Measurements from ENCODE around the gene PRDM7. TPM values are rescaled to one million over a fixed set of nuclear protein-coding genes. Genes with fewer than 3 reads are reported as not detected.

The PRDM7 gene
- total RNA-seq, 2 donors from 2014 or later: not detected

DNA sequence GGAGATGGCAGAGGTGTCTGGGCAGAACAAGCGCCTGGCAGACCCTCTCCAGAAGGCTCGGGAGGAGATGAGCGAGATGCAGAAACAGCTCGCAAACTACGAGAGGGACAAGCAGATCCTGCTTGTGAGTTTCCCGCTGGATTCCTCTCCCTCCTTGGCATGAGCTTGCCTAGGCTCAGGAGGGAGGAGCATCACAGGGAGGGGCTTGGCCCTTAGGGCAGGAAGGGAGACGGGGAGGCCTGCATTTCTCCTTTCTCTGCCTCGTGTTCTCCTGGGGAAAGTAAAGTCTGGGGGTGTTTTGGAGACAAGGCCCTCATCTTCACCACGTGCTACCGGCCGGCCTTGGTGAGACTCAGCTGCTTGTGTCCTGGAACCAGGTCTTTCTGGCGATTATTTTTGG lies 39.9 kb downstream of the PRDM7 start:
- Histone ChIP-seq H3K9ac (ENCODE audit: low read depth in 2 of 2, low read length in 2 of 2) (no peak overlapping the region), H3K4me1 (no peaks in the 10 kb centered on the region), H3K9me3 (no peaks in the 10 kb centered on the region), H3K27me3 (no peaks in the 10 kb centered on the region), H3K4me3 (no peak overlapping the region), H3K36me3 (no peaks in the 10 kb centered on the region), H3K27ac (no peak overlapping the region)
- DNase-seq: no peak
- intact Hi-C loops (cut with DNase I): no loop called here
- TF ChIP-seq, protein P1, sequence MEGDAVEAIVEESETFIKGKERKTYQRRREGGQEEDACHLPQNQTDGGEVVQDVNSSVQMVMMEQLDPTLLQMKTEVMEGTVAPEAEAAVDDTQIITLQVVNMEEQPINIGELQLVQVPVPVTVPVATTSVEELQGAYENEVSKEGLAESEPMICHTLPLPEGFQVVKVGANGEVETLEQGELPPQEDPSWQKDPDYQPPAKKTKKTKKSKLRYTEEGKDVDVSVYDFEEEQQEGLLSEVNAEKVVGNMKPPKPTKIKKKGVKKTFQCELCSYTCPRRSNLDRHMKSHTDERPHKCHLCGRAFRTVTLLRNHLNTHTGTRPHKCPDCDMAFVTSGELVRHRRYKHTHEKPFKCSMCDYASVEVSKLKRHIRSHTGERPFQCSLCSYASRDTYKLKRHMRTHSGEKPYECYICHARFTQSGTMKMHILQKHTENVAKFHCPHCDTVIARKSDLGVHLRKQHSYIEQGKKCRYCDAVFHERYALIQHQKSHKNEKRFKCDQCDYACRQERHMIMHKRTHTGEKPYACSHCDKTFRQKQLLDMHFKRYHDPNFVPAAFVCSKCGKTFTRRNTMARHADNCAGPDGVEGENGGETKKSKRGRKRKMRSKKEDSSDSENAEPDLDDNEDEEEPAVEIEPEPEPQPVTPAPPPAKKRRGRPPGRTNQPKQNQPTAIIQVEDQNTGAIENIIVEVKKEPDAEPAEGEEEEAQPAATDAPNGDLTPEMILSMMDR (IDR thresholded peaks at IDR 0.05): no peak

DNA sequence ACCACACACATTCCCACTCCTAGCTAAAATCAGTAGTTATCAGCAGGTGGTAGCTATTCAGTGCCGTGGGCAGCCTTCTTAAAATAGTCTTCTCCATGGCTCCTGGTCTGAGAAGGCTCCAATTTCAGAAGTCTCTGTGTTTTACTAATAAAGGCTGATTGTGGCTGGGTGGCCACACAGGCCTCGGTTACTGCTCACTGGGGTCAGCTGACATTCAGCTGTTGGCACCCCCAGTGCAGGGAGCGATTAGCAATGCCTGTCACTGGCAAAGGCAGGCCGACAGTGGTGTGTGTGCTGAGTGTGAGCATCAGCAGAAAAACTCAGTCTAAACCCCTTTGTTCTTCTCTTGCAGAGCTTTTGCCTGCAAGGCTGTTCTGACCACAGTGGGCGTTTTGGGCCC lies 41.2 kb downstream of the PRDM7 start:
- H3K9ac ChIP-seq (ENCODE audit: low read depth in 2 of 2, low read length in 2 of 2): no peak overlapping the region
- DNase-seq: no peak
- no peak overlapping the region for H3K27ac ChIP-seq
- no peaks in the 10 kb centered on the region for H3K27me3 ChIP-seq
- no peaks in the 10 kb centered on the region for H3K36me3 ChIP-seq
- TF ChIP-seq, protein P1 (IDR thresholded peaks at IDR 0.05): no peak
- H3K4me1 ChIP-seq: no peaks in the 10 kb centered on the region
- no peaks in the 10 kb centered on the region for H3K9me3 ChIP-seq
- intact Hi-C loops (cut with DNase I): no loop called here
- no peak overlapping the region for H3K4me3 ChIP-seq

DNA sequence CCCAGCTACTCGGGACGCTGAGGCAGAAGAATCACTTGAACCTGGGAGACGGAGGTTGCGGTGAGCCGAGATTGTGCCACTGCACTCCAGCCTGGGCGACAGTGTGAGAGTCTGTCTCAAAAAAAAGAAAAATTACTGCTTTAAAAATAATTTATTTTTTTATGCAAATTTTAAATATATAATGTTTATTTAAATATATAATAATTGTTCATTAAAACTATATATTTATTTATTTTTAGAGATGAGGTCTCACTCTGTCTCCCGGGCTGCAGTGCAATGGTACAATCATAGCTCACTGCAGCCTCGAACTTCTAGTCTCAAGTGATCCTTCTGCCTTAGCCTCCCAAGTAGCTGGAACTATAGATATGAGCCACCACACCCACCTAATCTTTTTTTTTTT lies 42.6 kb downstream of the PRDM7 start:
- no peaks in the 10 kb centered on the region for H3K27me3 ChIP-seq
- H3K9ac ChIP-seq (ENCODE audit: low read depth in 2 of 2, low read length in 2 of 2): no peak overlapping the region
- no peaks in the 10 kb centered on the region for H3K4me1 ChIP-seq
- TF ChIP-seq, protein P1 (IDR thresholded peaks at IDR 0.05): no peak
- intact Hi-C loops (cut with DNase I): no loop called here
- no peak overlapping the region for H3K27ac ChIP-seq
- no peaks in the 10 kb centered on the region for H3K36me3 ChIP-seq
- DNase-seq: no peak
- H3K4me3 ChIP-seq: no peak overlapping the region
- no peaks in the 10 kb centered on the region for H3K9me3 ChIP-seq

DNA sequence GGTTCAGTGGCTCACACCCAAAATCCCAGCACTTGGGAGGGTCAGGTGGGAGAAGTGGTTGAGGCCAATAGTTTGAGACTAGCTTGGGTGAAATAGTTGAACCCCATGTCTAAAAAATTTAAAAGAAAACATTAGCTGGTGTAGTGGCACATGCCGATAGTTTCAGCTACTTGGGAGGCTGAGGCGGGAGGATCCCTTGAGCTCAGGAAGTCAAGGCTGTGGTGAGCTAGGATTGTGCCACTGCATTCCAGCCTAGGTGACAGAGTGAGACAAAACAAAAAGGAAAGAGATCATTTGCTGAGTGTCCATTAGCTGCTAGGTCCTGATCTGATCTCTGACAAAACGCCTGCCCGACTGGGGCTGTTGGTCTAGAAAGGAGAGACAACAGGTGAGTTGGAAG lies 43.7 kb downstream of the PRDM7 start:
- TF ChIP-seq, protein P1 (IDR thresholded peaks at IDR 0.05): no peak
- Histone ChIP-seq H3K9ac (ENCODE audit: low read depth in 2 of 2, low read length in 2 of 2) (no peak overlapping the region), H3K9me3 (no peaks in the 10 kb centered on the region), H3K27me3 (no peaks in the 10 kb centered on the region), H3K36me3 (no peaks in the 10 kb centered on the region), H3K4me3 (no peak overlapping the region), H3K4me1 (no peaks in the 10 kb centered on the region), H3K27ac (no peak overlapping the region)
- intact Hi-C loops (cut with DNase I): no loop called here
- DNase-seq: no peak

DNA sequence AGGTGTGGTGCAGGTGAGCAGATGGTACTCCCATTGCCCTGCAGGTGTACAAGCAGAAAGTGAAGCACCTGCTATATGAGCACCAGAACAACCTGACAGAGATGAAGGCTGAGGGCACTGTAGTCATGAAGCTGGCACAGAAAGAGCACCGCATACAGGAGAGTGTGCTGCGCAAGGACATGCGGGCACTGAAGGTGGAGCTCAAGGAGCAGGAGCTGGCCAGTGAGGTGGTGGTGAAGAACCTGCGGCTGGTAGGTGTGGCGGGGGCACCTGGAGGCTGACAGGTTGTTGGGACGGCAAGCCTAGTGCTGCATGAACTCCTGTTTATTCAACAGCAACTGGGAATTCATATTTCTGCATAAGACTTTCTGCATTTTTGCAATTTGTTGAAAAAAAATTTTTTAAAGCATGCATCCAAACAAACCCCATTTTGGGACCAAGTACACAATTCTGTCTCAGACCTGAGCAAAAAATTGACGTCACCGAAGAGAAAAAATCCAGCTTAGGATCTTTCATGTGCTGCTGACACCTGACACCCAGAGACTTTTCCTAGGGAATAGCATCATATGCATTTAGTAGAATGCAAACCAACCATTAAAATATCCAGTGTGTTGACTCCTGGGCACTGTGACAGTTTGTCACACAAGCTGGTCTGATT lies 44.3 kb downstream of the PRDM7 start:
- Histone ChIP-seq H3K4me3 (no peak overlapping the region), H3K9me3 (no peaks in the 10 kb centered on the region), H3K36me3 (no peaks in the 10 kb centered on the region), H3K27ac (no peak overlapping the region), H3K27me3 (no peaks in the 10 kb centered on the region), H3K4me1 (no peaks in the 10 kb centered on the region), H3K9ac (ENCODE audit: low read depth in 2 of 2, low read length in 2 of 2) (no peak overlapping the region)
- intact Hi-C loops (cut with DNase I): no loop called here
- TF ChIP-seq, protein P1 (IDR thresholded peaks at IDR 0.05): no peak
- DNase-seq: no peak

Measured in colonic mucosa (tissue), 4 donors.